GM18519 (cell line): ENCODE measurements around the gene NAV3.
"Not testable (repeated sequence)": the region's sequence is repeated elsewhere in the genome, so short reads cannot be mapped to it uniquely, and the experiment has no call there.

Experiments used
- ATAC-seq: cut with Tn5 transposase; IDR thresholded peaks from one replicate; pipeline ENCODE4 v1.9.1; 2021; ENCODE audit warnings: mild to moderate bottlenecking, moderate library complexity; ENCODE audit not compliant: unreplicated experiment, low FRiP score

Gene NAV3

DNA sequence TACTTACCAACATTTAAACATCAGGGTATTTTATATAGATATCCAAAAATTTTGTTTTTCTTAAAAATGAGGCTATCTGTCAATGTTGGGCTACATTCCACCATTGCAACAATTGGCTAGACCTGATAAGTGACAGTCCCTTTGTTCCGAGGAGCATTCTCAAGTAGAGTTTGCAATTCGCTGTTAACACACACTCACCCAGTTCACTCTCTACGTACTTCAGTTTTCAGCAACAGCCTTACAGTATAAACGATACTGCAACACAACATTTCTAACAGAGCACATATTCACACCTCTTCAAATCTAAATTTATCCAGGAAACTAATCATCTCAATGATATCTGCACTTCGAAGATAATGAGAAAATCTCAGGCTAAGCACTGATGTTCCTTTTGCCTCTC is 393.5 kb downstream of the NAV3 start:
- no peak for ATAC-seq

- no peak for ATAC-seq
These were observed 396.1 kb downstream of the NAV3 start for GRCh38 chr12:78226763-78227162.

DNA sequence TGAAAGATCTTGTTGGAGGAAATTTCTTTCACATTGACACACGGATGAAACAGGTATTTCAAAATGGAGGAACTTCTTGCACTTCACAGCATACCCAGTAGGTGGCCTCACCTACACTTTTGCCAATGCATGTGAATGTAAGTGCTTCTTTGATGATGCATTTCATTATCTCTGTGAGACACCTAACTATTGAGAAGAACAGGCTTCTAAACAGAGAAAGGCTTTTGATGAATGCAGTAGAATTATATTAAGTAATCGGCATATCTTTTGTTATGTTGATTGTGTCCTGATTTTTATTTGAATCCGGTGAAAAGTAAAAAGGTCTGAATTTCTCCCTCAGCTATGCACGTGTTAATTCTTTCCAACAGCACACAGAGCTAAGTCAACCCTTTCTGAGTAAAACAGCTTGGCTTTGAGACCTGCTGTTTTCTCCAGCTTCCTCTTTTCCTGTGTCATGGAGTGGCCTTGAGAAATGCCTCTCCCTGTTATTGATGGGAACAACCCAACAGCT is 399.0 kb downstream of the NAV3 start:
- ATAC-seq, result peak; percentile 97

- ATAC-seq, result no peak
These were observed 402.1 kb downstream of the NAV3 start for GRCh38 chr12:78232756-78233155.

GRCh38 chr12:78236264-78236663 is 405.6 kb downstream of the NAV3 start:
- no peak for ATAC-seq

- ATAC-seq, result no peak
These were observed 408.9 kb downstream of the NAV3 start for GRCh38 chr12:78239544-78239943.

DNA sequence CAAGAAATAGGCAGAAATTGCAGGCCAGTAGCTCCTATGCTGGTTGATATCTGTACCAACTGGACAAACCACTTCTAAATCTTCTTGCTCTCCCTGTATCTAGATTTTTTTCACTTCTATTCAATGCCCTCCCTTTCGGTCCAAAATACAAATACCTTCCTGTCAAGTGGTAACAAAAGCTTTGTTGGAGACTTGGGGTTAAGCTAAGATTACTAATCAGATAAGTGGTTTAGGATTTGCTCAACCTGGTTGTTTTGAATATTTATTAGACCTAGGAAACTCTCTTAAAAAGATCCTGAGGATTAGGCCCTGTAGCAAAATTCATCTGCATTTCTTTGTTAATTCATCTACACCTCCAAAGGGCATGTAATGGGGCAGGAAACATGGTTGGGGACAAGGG is 410.1 kb downstream of the NAV3 start:
- ATAC-seq, result no peak

DNA sequence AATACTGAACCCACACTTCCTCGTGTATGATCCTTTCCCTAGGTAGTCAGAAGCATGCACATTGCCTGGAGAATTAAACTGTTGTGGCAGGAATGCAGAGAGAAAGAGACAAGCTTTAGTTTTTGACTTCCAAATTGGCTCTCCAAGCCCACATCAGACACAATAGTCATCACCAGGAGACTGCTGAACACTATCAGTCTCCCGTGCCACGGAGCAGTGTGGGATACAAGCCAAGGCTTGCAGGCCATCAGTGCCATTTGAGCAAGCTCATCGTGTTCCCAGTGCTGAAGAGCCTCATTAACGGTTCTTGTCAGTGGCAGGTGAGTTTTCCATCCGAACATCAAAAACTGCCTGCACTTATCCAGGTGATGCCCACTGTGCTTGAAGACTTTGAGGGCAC is 410.8 kb downstream of the NAV3 start:
- no peak for ATAC-seq

GRCh38 chr12:78244916-78245507 is 414.3 kb downstream of the NAV3 start:
- no peak for ATAC-seq

GRCh38 chr12:78248321-78248720 is 417.6 kb downstream of the NAV3 start:
- no peak for ATAC-seq

DNA sequence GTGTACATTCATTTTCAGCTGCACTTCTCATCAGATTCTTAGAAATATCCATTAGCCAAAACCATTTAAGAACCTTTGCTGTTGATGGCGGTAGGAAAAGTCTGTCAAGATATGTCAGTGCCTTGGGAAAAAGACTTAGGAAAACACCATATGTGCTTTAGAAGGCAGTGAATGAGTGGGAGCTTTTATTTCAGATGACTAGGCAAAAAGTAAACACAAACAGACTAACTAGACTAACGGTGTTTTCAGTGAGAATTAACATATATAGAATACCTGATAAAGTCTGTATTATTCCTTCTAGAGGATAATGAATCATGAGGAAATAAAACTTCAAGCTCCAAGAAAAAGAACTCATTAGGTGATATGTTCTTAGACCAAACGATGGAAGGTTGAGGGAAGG is 418.9 kb downstream of the NAV3 start:
- ATAC-seq, result no peak

- ATAC-seq, result not testable (repeated sequence)
These were observed 427.0 kb downstream of the NAV3 start for GRCh38 chr12:78257662-78258061.

- no peak for ATAC-seq
These were observed 430.3 kb downstream of the NAV3 start for GRCh38 chr12:78260976-78261375.

DNA sequence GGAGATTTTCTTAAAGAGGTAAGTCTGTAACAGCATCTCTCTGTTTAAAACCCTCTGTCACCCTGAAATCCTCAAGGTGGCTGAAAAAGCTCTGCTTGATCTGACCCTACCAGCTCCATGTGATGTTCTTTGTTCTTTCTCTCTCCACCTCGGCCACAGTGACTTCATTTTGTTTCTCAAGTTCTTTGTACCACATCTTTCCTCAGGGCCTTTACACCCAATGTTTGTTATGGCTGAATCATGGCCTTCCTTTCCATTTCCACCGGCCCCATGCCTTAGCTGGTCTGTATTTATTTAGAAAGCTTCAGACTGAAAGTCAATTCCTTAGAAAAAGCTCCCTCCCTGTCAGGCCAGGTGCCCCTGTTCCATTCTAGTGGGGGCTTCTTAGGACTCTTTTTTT is 431.2 kb downstream of the NAV3 start:
- ATAC-seq, result no peak
